Neutrophil (primary cell): ENCODE measurements around the gene GOSR2.

ENCODE experiments used
- H3K27ac ChIP-seq: fragments of 200-600 bp; sonication (generic); 2 replicates; pipeline ENCODE4 v1.5.1; 2016; ENCODE audit warnings: mild to moderate bottlenecking, moderate library complexity
- H3K27me3 ChIP-seq: fragments of 200-600 bp; sonication (generic); 2 replicates; pipeline ENCODE4 v1.6.0; 2016; ENCODE audit warnings: mild to moderate bottlenecking
- H3K36me3 ChIP-seq: fragments of 200-600 bp; sonication (generic); 2 replicates; pipeline ENCODE4 v1.5.1; 2017
- H3K4me1 ChIP-seq, 2 experiments: fragments of 200-600 bp in 1 of 2; sonication (generic) in 1 of 2; 1 replicate in 1 of 2; 2 replicates in 1 of 2; pipeline versions ENCODE4 v1.5.1 to v1.6.1; 2013 to 2016; ENCODE audit warnings: low read depth in 1 of 2, low read length in 1 of 2, mild to moderate bottlenecking in 1 of 2, moderate library complexity in 1 of 2; ENCODE audit not compliant: control insufficient read depth in 1 of 2, insufficient read depth in 1 of 2
- H3K4me3 ChIP-seq, 2 experiments: fragments of 200-600 bp in 1 of 2; sonication (generic) in 1 of 2; 1 replicate in 1 of 2; 2 replicates in 1 of 2; pipeline ENCODE4 v1.5.1; 2013 to 2016; ENCODE audit warnings: low read depth in 1 of 2, low read length in 1 of 2, mild to moderate bottlenecking in 1 of 2, moderate library complexity in 1 of 2
- H3K9me3 ChIP-seq: fragments of 200-600 bp; sonication (generic); 2 replicates; pipeline ENCODE4 v1.5.1; 2016
- CTCF ChIP-seq: fragments of 200-600 bp; sonication (generic); IDR thresholded peaks from 2 replicates; pipeline ENCODE4 v1.5.1; 2016; ENCODE audit warnings: antibody characterized with exemption

The GOSR2 gene

GRCh38 chr17:46898860-46899259, 24.1 kb upstream of the GOSR2 start:
- no peak for TF ChIP-seq CTCF
- Histone ChIP-seq H3K4me1 (no peaks in the 10 kb centered on the region), H3K27ac (no peak overlapping the region), H3K27me3 (peaks cover 28% of the 10 kb centered on the region), H3K4me3 (no peak overlapping the region), H3K9me3 (no peaks in the 10 kb centered on the region), H3K36me3 (no peaks in the 10 kb centered on the region)

GRCh38 chr17:46901291-46901690, 21.7 kb upstream of the GOSR2 start:
- no peak overlapping the region for H3K27ac ChIP-seq
- no peak for TF ChIP-seq CTCF
- peaks cover 8 to 9% of the 10 kb centered on the region in 2 experiments for H3K4me1 ChIP-seq
- no peaks in the 10 kb centered on the region for H3K36me3 ChIP-seq
- H3K9me3 ChIP-seq: no peaks in the 10 kb centered on the region
- peaks cover 13% of the 10 kb centered on the region for H3K27me3 ChIP-seq
- no peak overlapping the region for H3K4me3 ChIP-seq

GRCh38 chr17:46903762-46904672, 18.9 kb upstream of the GOSR2 start:
- Histone ChIP-seq H3K36me3 (no peaks in the 10 kb centered on the region), H3K27me3 (peaks cover 9% of the 10 kb centered on the region), H3K4me3 (no peak overlapping the region), H3K9me3 (no peaks in the 10 kb centered on the region), H3K4me1 (peaks cover 10 to 14% of the 10 kb centered on the region in 2 experiments), H3K27ac (no peak overlapping the region)
- TF ChIP-seq CTCF: no peak

GRCh38 chr17:46908068-46908737, 14.8 kb upstream of the GOSR2 start:
- no peaks in the 10 kb centered on the region for H3K36me3 ChIP-seq
- H3K9me3 ChIP-seq: no peaks in the 10 kb centered on the region
- H3K27me3 ChIP-seq: peaks cover 6% of the 10 kb centered on the region
- H3K27ac ChIP-seq: no peak overlapping the region
- no peak for TF ChIP-seq CTCF
- peaks cover 10 to 14% of the 10 kb centered on the region in 2 experiments for H3K4me1 ChIP-seq
- no peak overlapping the region for H3K4me3 ChIP-seq

- Histone ChIP-seq H3K4me1 (peaks cover 10 to 14% of the 10 kb centered on the region in 2 experiments), H3K4me3 (no peak overlapping the region), H3K27ac (no peak overlapping the region), H3K36me3 (no peaks in the 10 kb centered on the region), H3K9me3 (no peaks in the 10 kb centered on the region), H3K27me3 (peaks cover 6% of the 10 kb centered on the region)
- TF ChIP-seq CTCF: no peak
Observed at GRCh38 chr17:46910179-46910927, 12.6 kb upstream of the GOSR2 start.
